Omental fat pad (tissue), 4 donors: ENCODE results near the gene TSHR. TPM values are rescaled to one million over a fixed set of nuclear protein-coding genes. Genes with fewer than 3 reads are reported as not detected.

Source experiments
- ATAC-seq: fragments of 150-250 bp; one replicate; pipeline ENCODE4 v1.9.1; 2016; ENCODE audit warnings: mild to moderate bottlenecking, moderate library complexity; ENCODE audit not compliant: low FRiP score
- DNase-seq: peaks from one replicate; pipeline ENCODE4 v3.0.0-alpha.2; 2019; ENCODE audit warnings: low spot score
- CTCF ChIP-seq, 3 donors: fragments of 450-650 bp; IDR thresholded peaks; one replicate each; pipeline ENCODE4 v1.5.1; 2016 to 2017; ENCODE audit warnings: antibody characterized with exemption in 3 of 3, mild to moderate bottlenecking in 3 of 3, moderate library complexity in 2 of 3
- total RNA-seq, 4 donors: library from RNA; depleted of rRNA; stranded (reverse); fragments of >200 nt; gene quantifications; one replicate each; pipeline ENCODE4 v1.1.0, GENCODE V29; 2016

The TSHR gene
- total RNA-seq, 4 donors from 2014 or later: 0.36 to 0.79 (median 0.74) TPM; not detected in 1

- no peak for DNase-seq
- TF ChIP-seq CTCF (IDR thresholded peaks at IDR 0.05): no peak
- no peak for ATAC-seq
Measured at GRCh38 chr14:80926397-80927082, 28.9 kb upstream of the TSHR start.

GRCh38 chr14:80927083-80927989, 28.1 kb upstream of the TSHR start:
- no peak for DNase-seq

GRCh38 chr14:80930095-80930494, 25.3 kb upstream of the TSHR start:
- ATAC-seq (no peak), DNase-seq (no peak)
- TF ChIP-seq CTCF (IDR thresholded peaks at IDR 0.05): no peak

More at GRCh38 chr14:80927083-80927989, 28.1 kb upstream of the TSHR start:
- ATAC-seq: no peak
- TF ChIP-seq CTCF (IDR thresholded peaks at IDR 0.05): no peak

GRCh38 chr14:80930836-80931389, 24.5 kb upstream of the TSHR start:
- ATAC-seq: no peak
- TF ChIP-seq CTCF (IDR thresholded peaks at IDR 0.05): no peak

GRCh38 chr14:80933282-80933681, 22.1 kb upstream of the TSHR start:
- TF ChIP-seq CTCF (IDR thresholded peaks at IDR 0.05): no peak
- DNase-seq (no peak), ATAC-seq (no peak)

More at GRCh38 chr14:80930836-80931389, 24.5 kb upstream of the TSHR start:
- no peak for DNase-seq

GRCh38 chr14:80933686-80934085, 21.7 kb upstream of the TSHR start:
- no peak for TF ChIP-seq CTCF (IDR thresholded peaks at IDR 0.05)
- DNase-seq (no peak), ATAC-seq (no peak)
